ENCODE measurements around the gene ATP13A2. TPM values are rescaled to one million over a fixed set of nuclear protein-coding genes. Genes with fewer than 3 reads are reported as not detected.

The ATP13A2 gene
- total RNA-seq, 1 donor from 2014 or later, result 54.4 TPM

- Mint-ChIP-seq H3K4me1 (ENCODE audit: low read depth) (peaks cover 3% of the 10 kb centered on the region), H3K27me3 (ENCODE audit: low read depth) (no peaks in the 10 kb centered on the region), H3K4me3 (ENCODE audit: unreplicated experiment) (no peak overlapping the region), H3K9me3 (ENCODE audit: low read depth) (no peaks in the 10 kb centered on the region), H3K27ac (ENCODE audit: unreplicated experiment) (no peak overlapping the region), H3K36me3 (ENCODE audit: low read depth) (peaks cover 7% of the 10 kb centered on the region)
- TF ChIP-seq, protein P1, sequence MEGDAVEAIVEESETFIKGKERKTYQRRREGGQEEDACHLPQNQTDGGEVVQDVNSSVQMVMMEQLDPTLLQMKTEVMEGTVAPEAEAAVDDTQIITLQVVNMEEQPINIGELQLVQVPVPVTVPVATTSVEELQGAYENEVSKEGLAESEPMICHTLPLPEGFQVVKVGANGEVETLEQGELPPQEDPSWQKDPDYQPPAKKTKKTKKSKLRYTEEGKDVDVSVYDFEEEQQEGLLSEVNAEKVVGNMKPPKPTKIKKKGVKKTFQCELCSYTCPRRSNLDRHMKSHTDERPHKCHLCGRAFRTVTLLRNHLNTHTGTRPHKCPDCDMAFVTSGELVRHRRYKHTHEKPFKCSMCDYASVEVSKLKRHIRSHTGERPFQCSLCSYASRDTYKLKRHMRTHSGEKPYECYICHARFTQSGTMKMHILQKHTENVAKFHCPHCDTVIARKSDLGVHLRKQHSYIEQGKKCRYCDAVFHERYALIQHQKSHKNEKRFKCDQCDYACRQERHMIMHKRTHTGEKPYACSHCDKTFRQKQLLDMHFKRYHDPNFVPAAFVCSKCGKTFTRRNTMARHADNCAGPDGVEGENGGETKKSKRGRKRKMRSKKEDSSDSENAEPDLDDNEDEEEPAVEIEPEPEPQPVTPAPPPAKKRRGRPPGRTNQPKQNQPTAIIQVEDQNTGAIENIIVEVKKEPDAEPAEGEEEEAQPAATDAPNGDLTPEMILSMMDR (IDR thresholded peaks at IDR 0.05), result no peak
- DNase-seq (ENCODE audit: low spot score), result no peak
These were observed 21.9 kb downstream of the ATP13A2 start for GRCh38 chr1:16989676-16990391.

- TF ChIP-seq, protein P1 (IDR thresholded peaks at IDR 0.05), result no peak
- Mint-ChIP-seq H3K4me3 (ENCODE audit: unreplicated experiment) (no peak overlapping the region), H3K36me3 (ENCODE audit: low read depth) (peaks cover 7% of the 10 kb centered on the region), H3K9me3 (ENCODE audit: low read depth) (no peaks in the 10 kb centered on the region), H3K4me1 (ENCODE audit: low read depth) (peaks cover 13% of the 10 kb centered on the region), H3K27me3 (ENCODE audit: low read depth) (no peaks in the 10 kb centered on the region), H3K27ac (ENCODE audit: unreplicated experiment) (no peak overlapping the region)
- DNase-seq (ENCODE audit: low spot score), result no peak
These were observed 23.5 kb downstream of the ATP13A2 start for GRCh38 chr1:16988210-16988609.

GRCh38 chr1:16986962-16987361 is 24.8 kb downstream of the ATP13A2 start:
- Mint-ChIP-seq H3K4me3 (ENCODE audit: unreplicated experiment) (no peak overlapping the region), H3K27ac (ENCODE audit: unreplicated experiment) (no peak overlapping the region), H3K27me3 (ENCODE audit: low read depth) (no peaks in the 10 kb centered on the region), H3K4me1 (ENCODE audit: low read depth) (peaks cover 15% of the 10 kb centered on the region), H3K36me3 (ENCODE audit: low read depth) (peaks cover 7% of the 10 kb centered on the region), H3K9me3 (ENCODE audit: low read depth) (no peaks in the 10 kb centered on the region)
- no peak for DNase-seq (ENCODE audit: low spot score)
- TF ChIP-seq, protein P1 (IDR thresholded peaks at IDR 0.05), result peak; percentile 66

DNA sequence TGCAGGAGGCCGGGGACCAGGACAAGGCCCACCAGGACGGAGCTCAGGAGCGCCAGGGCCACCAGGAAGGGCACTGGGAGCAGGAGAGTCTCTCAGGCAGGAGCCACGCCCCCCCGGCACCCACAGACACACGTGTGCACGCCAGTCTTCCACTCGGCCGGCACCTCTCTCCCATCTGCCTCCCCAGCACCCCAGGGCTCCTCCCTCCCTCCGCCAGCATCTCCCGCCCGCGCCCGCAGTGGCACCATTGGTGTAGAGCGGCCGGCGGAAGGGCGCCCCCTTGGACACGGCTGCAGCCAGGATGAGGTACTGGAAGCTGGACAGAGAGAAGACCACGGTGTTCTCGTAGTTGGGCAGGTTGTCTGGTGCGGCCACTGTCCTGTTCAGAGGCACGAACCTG is 25.2 kb downstream of the ATP13A2 start:
- DNase-seq (ENCODE audit: low spot score), result no peak
- peaks cover 7% of the 10 kb centered on the region for H3K36me3 Mint-ChIP-seq (ENCODE audit: low read depth)
- H3K27ac Mint-ChIP-seq (ENCODE audit: unreplicated experiment), result no peak overlapping the region
- no peak overlapping the region for H3K4me3 Mint-ChIP-seq (ENCODE audit: unreplicated experiment)
- no peaks in the 10 kb centered on the region for H3K9me3 Mint-ChIP-seq (ENCODE audit: low read depth)
- TF ChIP-seq, protein P1 (IDR thresholded peaks at IDR 0.05), result no peak
- peaks cover 17% of the 10 kb centered on the region for H3K4me1 Mint-ChIP-seq (ENCODE audit: low read depth)
- H3K27me3 Mint-ChIP-seq (ENCODE audit: low read depth), result no peaks in the 10 kb centered on the region

DNA sequence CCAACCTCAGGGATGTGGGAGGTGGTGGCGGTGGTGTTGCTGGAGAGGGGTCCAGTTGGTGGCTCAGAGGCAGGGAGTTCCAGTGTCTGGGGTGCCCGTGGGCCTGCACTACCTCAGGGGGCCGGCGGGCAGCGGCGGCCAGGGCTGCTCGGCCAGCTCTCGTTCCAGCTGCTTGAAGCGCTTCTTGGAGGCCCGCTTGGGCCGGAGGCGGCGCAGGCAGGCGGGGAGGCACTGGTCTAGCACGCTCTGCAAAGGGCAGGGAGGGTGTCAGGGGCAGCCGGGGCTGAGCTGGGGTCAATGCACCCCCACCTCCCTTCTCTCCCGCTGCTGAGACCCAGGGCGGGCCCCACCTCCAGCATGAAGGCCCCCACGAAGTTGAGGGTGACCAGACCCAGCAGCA is 25.6 kb downstream of the ATP13A2 start:
- no peaks in the 10 kb centered on the region for H3K27me3 Mint-ChIP-seq (ENCODE audit: low read depth)
- H3K4me1 Mint-ChIP-seq (ENCODE audit: low read depth), result peaks cover 22% of the 10 kb centered on the region
- no peak overlapping the region for H3K4me3 Mint-ChIP-seq (ENCODE audit: unreplicated experiment)
- H3K9me3 Mint-ChIP-seq (ENCODE audit: low read depth), result no peaks in the 10 kb centered on the region
- H3K27ac Mint-ChIP-seq (ENCODE audit: unreplicated experiment), result peak overlapping the region; percentile 12
- TF ChIP-seq, protein P1 (IDR thresholded peaks at IDR 0.05), result no peak
- no peak for DNase-seq (ENCODE audit: low spot score)
- H3K36me3 Mint-ChIP-seq (ENCODE audit: low read depth), result peaks cover 7% of the 10 kb centered on the region

Measured in chondrocyte (in vitro differentiated cells).